Putamen (tissue), 1 donor: Measurements from ENCODE around the gene PTGES2.

Experiments used
- DNase-seq: peaks from one replicate; pipeline ENCODE4 v3.0.0-alpha.2; 2016; ENCODE audit warnings: low spot score

PTGES2 gene

DNA sequence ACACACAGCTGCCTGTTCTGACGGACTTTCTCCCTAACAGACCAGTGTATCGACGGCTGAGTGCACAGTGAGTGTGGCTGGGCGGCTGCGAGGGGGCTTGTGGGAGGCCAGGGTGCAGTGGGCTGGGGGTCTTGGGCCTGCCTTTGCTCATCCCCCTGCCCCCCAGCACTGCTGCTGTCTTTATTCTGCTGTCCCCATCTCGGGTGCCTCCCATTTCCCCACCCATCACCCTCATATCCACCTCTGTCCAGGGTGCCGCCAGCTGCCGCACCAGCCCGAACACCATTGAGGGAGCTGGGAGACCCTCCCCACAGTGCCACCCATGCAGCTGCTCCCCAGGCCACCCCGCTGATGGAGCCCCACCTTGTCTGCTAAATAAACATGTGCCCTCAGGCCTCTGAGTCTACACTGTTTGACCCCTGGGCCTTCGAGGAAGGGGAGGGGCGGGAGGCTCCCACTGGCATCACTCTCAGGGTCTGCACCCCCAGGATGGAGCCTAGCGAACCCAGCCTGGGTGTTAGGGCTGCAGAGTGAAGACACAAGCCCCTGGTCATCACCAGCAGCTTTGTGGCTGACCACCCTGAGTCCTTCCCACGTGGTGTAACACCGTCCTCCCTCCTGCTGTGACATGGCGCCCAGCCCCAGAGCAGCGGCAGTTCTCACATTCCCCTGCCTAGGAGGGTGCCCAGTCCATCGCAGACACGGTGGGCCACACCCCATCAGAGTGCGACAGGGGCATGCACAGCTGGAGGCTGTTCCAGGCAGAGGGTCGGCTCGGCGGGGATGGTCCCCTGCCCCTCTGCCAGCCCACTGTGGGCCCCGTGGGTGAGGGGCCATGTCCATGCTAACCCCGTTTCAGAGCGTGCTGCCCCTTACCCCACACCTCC, 25.8 kb upstream of the PTGES2 start:
- DNase-seq: no peak

DNA sequence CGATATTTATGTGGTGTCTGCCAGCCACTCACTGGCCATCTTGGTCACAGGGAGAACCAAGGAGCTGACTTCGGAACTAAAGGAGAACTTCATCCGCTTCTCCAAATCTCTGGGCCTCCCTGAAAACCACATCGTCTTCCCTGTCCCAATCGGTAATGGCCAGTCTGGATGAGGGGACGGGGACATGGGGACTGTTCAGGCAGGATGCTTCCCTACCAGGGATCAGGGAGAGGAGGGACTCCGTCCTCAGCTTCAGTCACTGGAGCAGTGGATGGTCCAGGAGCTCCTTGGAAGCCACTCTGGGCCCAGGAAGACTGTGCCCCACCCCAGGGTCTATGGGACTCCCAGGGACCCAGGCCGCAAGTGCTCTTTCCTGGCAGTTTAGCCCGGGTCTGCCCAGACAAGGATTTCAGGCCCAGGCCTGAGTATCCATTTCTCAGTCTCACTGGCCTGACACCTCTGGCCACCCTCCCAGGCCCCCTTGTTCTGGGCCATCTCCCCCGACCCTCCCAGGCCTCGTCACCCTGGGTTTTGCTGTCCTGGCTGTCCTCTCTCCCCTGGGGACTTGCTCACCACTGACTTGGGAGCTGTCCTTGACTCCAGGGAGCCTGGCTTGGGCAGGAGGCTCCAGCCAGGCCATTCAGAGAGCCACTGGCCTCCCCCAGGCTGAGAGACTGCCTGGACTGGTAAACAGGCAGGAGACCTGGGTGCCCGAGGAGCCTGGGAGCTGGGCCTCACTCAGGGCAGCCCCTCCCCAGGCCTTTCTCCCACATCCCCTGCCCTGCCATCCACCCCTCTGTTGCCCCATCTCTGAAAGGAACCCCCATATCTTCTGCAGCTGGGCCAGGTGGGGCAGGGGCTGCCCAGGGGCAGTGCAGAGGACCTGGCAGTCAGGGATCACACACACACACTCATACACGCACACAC, 24.9 kb upstream of the PTGES2 start:
- DNase-seq: no peak

DNA sequence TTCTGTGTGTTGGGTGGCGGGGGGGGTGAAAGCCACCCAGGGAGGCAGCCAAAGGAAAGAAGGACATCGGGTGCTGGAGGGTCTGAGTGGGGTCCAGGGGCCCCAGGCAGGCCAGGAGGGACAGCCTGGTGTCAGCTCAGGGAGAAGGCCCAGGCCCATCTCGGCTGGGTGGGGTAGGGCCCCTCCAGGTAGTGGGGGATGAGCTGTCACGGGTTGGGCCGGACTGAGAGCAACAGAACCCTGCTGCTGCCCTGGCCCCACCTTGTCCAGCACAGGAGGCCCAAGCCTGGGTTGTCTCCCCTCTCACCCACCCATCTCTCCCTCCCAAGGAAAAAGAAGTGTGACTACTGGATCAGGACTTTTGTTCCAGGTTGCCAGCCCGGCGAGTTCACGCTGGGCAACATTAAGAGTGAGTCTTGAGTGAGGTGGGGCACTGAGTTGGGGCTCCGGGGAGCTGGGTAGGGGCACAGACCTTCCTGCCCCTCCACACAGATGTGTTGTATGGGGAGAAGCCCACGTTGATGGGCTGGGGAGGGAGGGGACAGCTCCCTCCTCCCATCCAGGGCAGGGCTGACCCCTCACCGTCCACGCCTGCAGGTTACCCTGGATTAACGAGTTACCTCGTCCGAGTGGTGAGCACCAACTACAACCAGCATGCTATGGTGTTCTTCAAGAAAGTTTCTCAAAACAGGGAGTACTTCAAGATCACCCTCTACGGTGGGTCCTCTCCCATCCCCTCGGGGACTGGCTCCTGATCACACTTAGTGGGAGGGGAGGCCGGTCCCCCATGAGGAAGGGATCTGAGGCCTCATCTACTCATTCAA, 24.0 kb upstream of the PTGES2 start:
- no peak for DNase-seq

DNA sequence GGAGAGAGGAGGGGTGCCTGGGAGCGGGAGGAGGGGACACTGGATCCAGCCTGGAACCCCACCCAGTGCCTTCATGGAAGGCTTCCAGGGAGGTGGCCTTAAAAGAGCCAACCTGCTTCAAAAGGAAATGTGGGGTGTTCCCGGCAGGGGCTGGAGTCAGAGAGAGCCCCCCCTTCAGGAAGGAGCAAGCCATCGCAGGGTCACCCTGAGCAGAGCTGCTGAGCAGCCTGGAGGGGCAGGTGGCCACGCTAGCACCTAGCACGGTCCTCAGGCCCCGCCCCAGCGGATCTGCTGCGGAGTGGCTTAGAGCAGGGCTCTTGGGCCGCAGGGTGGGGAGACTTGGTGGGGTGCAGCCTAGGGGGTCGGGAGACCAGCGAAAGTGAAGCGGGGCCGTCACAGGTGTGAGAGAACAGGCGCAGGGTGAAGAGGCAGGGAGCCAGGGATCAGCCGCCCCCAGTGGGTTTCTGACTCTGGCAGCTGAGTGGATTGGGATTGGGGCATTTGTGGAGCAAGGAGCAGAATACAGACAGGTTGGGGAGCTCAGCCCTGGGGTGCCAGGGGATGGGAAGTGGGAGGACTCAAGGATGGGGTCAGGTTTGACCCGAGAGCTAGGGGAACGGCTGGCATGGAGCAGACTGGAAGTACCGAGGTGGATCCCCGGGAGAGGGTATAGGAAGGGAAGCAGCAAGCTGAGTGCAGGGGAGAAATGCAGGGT, 23.2 kb upstream of the PTGES2 start:
- no peak for DNase-seq

DNA sequence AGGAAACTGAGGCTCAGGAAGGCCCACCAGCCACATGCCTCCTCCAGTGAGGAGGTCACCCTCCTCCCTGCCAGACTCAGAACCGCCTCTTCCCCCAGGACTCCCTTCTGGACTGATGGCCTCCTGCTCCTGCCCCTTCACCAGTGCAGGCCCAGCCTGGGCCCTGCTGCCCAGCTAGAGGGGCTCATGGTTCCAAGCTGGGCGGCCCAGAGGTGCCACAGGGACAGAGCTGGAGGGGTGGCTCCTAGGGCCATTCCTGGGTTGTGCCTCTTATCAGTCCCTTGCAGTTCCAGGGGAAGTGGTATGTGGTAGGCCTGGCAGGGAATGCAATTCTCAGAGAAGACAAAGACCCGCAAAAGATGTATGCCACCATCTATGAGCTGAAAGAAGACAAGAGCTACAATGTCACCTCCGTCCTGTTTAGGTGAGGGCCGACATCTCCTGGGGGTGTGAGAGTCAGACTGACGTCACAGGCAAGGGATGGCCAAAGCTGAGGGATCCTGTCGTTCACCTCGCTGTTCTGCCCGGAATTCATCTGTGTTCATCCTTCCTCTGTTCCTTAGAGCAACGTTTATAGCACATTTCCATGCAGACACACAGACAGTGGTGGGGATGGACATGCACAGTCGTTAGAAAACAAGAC, 22.5 kb upstream of the PTGES2 start:
- DNase-seq: no peak

DNA sequence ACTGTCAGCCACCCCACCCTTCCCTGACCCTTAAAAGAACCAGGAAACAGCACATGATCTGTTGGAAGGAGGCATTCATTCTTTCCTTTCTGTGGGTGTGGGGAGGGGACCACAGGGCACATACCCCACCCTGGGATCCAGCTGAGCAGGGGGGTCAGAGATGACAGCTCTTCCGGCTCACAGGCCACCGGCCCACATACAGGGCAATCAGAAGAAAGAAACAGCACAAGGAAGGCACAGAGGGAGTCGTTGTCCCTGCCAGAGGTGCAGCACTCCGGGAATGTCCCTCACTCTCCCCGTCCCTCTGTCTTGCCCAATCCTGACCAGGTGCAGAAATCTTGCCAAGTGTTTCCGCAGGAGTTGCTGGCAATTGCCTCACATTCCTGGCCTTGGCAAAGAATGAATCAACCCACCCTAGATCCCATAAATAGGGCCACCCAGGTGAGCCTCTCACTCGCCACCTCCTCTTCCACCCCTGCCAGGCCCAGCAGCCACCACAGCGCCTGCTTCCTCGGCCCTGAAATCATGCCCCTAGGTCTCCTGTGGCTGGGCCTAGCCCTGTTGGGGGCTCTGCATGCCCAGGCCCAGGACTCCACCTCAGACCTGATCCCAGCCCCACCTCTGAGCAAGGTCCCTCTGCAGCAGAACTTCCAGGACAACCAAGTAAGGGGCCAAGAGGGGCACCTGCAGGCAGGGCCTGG, 21.6 kb upstream of the PTGES2 start, which contains the start of gene LCN2:
Gene LCN2, plus strand, starts transcription at position 453 of the 701 bp plus-strand sequence. Its CDS starts 73 bp downstream, at position 526.
- DNase-seq: no peak

DNA sequence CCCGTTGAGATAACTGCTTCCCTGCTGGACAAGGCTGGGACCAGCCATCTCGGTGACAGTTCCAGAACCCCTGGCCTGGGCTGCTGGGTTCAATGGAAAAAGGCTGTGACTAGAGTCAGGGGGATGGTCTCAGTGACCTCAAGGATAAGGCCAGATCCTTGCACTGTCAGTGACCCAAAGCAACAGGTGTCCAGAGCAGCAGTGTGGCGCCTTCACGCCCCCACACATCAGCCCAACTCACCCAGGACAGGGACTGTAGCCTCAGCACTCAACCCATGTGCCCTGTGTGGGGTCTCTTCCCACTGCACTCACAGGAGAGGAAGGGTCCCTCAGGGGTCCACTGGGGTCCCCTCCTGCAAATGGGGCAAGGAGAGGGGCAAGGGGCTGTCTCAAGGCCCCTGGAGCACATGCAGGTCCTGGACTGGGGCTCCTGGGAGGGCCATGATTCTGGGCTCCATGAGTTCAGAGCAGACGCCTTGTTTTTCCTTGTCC, 21.0 kb upstream of the PTGES2 start:
- no peak for DNase-seq

DNA sequence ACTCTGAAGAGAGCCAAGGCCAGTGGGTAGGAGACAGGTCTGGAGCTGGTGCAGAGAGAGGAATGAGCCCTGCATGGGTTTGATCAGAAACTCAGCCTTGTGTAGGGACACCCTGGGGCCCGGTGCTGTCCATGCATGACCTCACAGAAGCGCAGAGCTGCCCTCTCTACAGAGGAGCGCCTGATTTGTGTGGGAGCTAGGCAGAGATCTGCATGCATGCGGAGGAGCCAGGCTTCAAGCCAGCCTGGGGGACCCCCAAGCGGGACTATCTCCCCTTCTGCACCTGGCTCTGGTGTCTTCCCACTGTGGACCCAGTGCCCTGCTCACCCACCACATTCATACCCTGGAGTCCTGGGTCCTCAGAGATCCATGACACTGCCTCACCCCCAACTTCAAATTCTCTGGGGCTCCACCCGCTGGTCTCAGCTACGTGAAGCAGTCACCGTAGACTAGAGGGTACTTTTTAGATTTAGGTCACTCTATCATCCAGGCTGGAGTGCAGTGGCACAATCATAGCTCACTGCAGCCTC, 19.1 kb upstream of the PTGES2 start:
- DNase-seq: no peak

DNA sequence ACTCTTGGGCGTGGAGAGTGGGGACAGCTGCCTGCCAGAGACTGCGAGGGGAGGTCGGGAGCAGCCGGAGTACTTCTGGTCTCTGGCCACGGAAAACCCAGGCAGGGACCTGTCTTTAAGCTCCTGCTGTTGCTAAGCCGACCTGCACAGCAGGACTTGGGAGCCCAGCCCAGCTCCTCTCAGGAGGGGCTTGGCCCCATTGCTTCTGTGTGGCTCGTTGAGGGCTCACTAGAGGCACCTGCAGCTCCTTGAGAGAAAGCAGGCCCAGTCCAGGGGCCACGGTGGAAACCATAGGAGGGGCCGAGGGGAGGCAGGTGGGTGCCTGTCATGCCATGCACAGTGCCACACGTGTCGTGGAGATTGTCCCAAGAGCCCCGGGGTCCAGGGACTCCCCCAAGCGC, 18.4 kb upstream of the PTGES2 start:
- no peak for DNase-seq

DNA sequence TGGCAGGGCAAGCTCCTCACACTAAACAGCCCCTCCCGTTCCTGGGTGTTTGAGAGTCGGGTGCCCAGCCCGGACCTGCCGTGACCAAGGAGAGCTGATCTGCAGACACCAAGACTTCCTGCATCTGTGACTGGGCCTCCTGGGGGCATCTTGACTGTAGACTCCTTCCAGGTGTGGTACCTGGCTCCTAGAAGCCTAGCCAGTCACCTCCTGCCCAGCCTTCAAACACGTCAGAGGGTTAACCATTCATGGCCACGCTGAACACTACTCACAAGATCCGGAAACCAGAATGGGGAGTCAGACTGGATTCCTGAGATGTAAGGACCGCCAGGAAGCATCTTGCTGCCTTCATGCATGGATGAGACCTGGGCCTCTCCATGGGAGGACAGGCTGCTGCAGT, 18.0 kb upstream of the PTGES2 start:
- DNase-seq: no peak

DNA sequence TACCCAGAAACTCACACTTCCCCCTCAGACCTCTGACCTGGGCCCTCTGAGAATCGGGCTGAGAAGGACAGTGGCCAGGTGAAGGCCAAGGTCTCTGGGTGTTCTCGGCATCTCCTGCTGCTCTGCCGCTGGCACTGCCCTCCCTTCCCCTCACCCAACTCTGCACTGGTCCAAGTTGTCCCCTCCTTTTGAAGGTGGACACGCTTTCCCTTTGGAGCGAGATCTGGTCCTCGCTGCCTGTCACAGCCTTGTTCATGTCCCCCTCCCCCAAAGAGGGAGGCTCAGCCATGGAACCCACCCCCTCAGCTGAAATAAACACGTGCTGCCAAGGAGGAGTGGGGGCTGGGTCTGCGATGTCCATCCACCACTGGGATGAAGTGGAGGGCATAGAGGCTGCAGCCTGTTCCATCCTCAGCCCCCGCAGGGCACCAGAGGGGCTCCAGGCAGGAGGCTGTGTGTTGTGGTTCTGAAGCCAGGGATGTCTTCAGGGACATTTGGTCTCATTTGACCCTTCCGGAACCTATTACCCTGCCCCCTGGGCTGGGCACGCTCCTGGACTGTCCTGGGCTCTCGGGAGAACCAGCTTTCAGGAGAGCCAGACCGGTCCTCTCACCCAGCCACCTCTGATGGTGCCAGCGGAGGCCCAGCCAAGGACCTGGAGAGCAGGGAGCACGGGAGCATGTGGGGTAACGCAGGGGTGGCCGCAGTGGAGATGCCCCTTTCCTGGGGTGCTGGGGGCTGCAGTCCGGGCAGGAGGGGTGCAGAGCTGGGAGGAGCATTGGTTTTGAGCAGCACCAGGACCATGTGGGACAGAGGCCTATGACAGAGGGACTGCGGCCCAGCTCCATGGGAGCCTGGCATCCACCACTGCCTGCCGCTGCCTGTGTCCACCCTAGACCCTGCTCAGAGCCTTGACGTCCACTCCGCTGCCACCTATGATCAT, 17.0 kb upstream of the PTGES2 start:
- DNase-seq: no peak

DNA sequence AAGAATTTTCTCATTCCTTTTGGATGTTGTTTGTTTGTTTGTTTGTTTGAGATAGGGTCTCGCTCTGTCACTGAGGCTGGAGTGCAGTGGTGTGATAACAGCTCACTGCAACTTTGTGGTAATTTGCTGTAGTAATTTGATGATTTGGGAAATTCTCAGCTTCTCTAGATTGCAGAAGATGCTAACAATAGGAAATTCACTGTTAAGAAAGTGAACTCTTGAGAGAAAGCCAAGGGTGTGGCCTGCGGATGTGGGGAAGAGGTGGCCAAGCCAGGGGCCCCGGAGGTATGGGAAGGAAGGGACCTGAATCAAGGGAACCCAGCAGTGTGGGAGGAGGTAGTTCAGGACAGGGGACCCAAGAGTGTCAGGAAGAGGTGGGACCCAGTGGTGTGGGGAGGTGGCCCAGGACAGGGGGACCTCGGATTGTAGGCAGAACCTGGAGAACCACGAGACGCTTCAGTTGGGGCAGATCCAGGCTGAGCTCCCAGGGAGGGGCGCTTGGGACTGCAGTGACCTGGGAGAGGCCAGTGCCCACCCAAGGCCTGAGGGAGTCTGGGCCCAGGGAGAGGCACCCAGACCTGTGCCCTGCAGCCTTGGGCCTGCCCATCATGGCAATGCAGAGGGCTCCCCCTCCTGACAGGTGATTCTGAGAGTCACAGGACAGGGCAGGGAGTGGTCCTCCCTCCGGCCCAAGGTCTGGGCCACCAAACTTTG, 16.2 kb upstream of the PTGES2 start:
- no peak for DNase-seq

DNA sequence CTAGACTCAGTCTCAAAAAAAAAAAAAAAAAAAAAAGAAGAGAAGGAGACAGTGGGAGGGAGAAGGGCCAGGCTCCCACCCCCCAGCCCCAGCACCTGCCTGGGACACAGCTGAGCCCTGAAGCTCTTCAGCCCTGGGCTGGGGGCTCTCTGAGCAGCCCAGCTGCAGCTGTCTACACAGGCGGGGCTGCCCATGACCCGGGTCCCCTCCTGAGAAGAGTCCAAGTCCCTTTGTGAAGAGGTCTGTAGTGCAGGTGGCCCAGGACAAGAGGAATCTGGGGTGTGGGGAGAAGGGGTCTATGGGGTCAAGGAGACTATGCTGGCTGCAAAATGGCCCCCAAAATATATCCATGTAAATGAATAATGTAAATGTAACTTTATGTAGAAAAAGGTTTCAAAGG, 15.1 kb upstream of the PTGES2 start:
- DNase-seq: no peak

DNA sequence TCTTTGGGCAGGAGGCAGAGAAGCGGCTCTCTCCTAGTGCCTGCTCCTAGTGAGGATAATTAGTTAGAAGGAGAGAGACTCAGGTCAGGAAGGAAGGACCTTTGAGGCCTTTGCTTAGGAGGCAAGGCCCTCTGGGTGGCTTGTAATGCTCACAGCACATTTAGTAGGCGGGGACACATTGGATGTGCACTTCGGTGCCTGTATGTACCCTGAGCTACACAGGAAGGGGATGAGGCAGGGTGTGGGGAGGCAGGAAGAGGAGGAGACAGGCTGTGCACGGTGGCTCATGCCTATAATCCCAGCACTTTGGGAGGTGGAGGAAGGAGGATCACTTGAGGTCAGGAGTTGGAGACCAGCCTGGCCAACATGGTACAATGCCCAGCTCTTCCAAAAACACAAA, 14.5 kb upstream of the PTGES2 start:
- DNase-seq: no peak

DNA sequence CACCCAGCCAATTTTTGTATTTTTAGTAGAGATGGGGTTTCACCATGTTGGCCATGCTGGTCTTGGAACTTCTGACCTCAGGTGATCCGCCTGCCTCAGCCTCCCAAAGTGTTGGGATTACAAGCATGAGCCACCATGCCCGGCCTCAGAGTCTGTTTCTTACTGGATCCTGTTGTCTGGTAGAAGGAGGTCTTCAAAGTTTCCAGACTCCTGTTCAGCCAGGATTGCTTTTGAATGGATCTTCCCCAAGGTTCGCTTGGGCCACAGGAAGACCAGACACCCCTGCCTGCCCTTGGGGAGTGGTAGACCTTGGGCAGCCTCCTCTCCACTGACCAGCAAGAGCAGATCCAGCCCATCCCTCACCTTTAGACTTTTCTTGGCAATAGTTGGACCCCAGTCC, 14.1 kb upstream of the PTGES2 start:
- DNase-seq: no peak

DNA sequence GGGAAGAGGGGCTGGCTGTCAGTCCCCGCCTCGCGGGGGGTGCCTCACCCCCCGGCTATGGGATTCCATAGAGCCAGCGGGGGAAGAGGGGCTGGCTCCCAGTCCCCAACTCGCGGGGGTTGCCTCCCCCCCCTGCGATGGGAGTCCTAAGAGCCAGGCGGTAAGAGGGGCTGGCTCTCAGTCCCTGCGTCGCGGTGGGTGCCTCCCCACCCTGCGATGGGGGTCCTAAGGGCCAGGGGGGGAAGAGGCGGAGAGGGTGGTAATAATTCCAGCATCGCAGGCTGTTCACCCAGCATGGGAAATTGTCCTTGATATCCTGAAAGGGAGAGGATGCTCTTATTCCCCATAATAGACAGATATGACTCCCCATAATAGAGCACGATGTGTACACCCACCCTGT, 12.1 kb upstream of the PTGES2 start:
- DNase-seq: no peak

DNA sequence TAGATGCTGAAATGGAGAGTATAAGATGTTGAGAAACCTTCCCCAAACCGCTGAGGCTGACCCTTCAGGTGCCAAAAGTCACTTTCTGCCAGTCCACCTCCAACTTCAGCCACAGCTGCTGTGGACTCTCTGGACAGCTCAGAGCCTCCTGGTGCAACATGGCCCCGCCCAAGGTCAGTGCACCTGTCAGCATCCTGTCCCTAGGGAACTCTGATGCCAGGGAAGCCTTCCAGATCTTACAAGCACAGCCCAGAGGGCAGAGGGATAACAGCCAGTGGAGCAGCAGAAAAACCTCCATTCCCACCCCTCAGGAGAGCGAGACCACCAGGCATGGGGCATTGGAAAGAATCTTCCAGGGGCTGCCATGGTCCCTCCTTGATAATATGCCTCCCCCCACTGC, 10.5 kb upstream of the PTGES2 start:
- DNase-seq: no peak
